HEK293T (cell line): ENCODE results near the gene SLFN5.
A peak's percentile ranks its signal among the peaks of the same experiment; 100 is the strongest.

Experiments used
- CTCF ChIA-PET: fragments of 350-600 bp; formaldehyde crosslinking; extraction: SDS; loops from one replicate; lab custom pipeline; 2021; ENCODE audit warnings: antibody characterized with exemption, inconsistent platforms; lab: Yijun Ruan, JAX
- POLR2A ChIA-PET: fragments of 350-600 bp; formaldehyde crosslinking; extraction: SDS; loops from one replicate; lab custom pipeline; 2020; ENCODE audit warnings: antibody characterized with exemption, inconsistent platforms; lab: Yijun Ruan, JAX
- DNase-seq: peaks from one replicate; pipeline ENCODE4 v3.0.0; 2012; ENCODE audit warnings: mixed read lengths; ENCODE audit errors: extremely low spot score
- ARNT ChIP-seq: fragments of 450-650 bp; IDR thresholded peaks from 2 replicates; pipeline ENCODE4 v1.6.1; 2017; ENCODE audit warnings: mild to moderate bottlenecking
- BHLHE40 ChIP-seq: fragments of 450-650 bp; IDR thresholded peaks from 2 replicates; pipeline ENCODE4 v1.6.1; 2016; ENCODE audit warnings: mild to moderate bottlenecking, moderate library complexity, borderline replicate concordance
- CTBP1 ChIP-seq: fragments of 450-650 bp; IDR thresholded peaks from 2 replicates; pipeline ENCODE4 v1.6.1; 2016; ENCODE audit warnings: borderline replicate concordance
- ELF4 ChIP-seq: fragments of 450-650 bp; IDR thresholded peaks from 2 replicates; pipeline ENCODE4 v1.6.1; 2017; ENCODE audit warnings: antibody characterized with exemption
- FOXA1 ChIP-seq: fragments of 450-650 bp; IDR thresholded peaks from 2 replicates; pipeline ENCODE4 v1.6.1; 2016; ENCODE audit warnings: mild to moderate bottlenecking
- FOXK2 ChIP-seq: fragments of 450-650 bp; IDR thresholded peaks from 2 replicates; pipeline ENCODE4 v1.6.1; 2016; ENCODE audit warnings: mild to moderate bottlenecking
- FOXM1 ChIP-seq: fragments of 450-650 bp; IDR thresholded peaks from 2 replicates; pipeline ENCODE4 v1.6.1; 2017; ENCODE audit warnings: mild to moderate bottlenecking, borderline replicate concordance
- HDGF ChIP-seq: fragments of 450-650 bp; IDR thresholded peaks from 2 replicates; pipeline ENCODE4 v1.6.1; 2017; ENCODE audit warnings: antibody characterized with exemption, borderline replicate concordance
- L3MBTL2 ChIP-seq: fragments of 450-650 bp; conservative IDR thresholded peaks from 2 replicates; pipeline ENCODE4 v1.6.1; 2016; ENCODE audit warnings: mild to moderate bottlenecking
- LEF1 ChIP-seq: fragments of 450-650 bp; IDR thresholded peaks from 2 replicates; pipeline ENCODE4 v1.6.1; 2017; ENCODE audit warnings: mild to moderate bottlenecking, borderline replicate concordance
- NFRKB ChIP-seq: fragments of 450-650 bp; IDR thresholded peaks from 2 replicates; pipeline ENCODE4 v1.6.1; 2016; ENCODE audit warnings: mild to moderate bottlenecking, moderate library complexity
- SP1 ChIP-seq: fragments of 450-650 bp; IDR thresholded peaks from 2 replicates; pipeline ENCODE4 v1.6.1; 2017
- SUZ12 ChIP-seq: fragments of 450-650 bp; IDR thresholded peaks from 2 replicates; pipeline ENCODE4 v1.6.1; 2016; ENCODE audit warnings: mild to moderate bottlenecking
- TARDBP ChIP-seq: fragments of 450-650 bp; IDR thresholded peaks from 2 replicates; pipeline ENCODE4 v1.6.1; 2016
- ZNF384 ChIP-seq: fragments of 450-650 bp; IDR thresholded peaks from 2 replicates; pipeline ENCODE4 v1.6.1; 2016
- TF ChIP-seq, protein P1 (sequence below): fragments of 450-650 bp; IDR thresholded peaks from 2 replicates; pipeline ENCODE4 v1.6.1; 2016

SLFN5 gene

DNA sequence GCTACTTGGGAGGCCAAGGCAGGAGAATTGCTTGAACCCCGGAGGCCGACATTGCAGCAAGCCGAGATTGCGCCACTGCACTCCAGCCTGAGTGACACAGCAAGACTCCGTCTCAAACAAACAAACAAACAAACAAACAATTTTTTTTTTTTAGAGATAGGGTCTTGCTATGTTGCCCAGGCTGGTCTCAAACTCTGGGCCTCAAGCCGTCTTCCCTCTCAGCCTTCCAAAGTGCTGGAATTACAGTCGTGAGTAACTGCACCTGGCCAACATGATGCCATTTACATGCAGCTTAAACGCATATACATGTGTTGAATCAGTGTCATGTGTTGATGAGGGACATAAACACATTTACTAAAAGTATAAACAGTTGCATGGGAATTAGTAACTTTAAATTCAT, 2.0 kb upstream of the SLFN5 start:
- no peak for TF ChIP-seq BHLHE40
- TF ChIP-seq NFRKB: no peak
- TF ChIP-seq SP1: no peak
- TF ChIP-seq ARNT: no peak
- no peak for TF ChIP-seq ELF4
- no peak for TF ChIP-seq CTBP1
- TF ChIP-seq, protein P1, sequence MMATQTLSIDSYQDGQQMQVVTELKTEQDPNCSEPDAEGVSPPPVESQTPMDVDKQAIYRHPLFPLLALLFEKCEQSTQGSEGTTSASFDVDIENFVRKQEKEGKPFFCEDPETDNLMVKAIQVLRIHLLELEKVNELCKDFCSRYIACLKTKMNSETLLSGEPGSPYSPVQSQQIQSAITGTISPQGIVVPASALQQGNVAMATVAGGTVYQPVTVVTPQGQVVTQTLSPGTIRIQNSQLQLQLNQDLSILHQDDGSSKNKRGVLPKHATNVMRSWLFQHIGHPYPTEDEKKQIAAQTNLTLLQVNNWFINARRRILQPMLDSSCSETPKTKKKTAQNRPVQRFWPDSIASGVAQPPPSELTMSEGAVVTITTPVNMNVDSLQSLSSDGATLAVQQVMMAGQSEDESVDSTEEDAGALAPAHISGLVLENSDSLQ: no peak
- no peak for TF ChIP-seq LEF1
- no peak for TF ChIP-seq FOXK2
- TF ChIP-seq SUZ12: no peak
- TF ChIP-seq ZNF384: no peak
- TF ChIP-seq FOXM1: no peak
- TF ChIP-seq FOXA1: no peak
- TF ChIP-seq HDGF: no peak
- no peak for TF ChIP-seq TARDBP
- no peak for TF ChIP-seq L3MBTL2
- no peak for DNase-seq
- POLR2A ChIA-PET: interaction anchor here (1.3 to 2.6 kb wide), 2 partner anchors 16 to 19 kb away, joined by 3 to 9 read pairs; no protein-coding TSS in a partner anchor
- CTCF ChIA-PET: no interaction called here

- DNase-seq: no peak
- no peak for TF ChIP-seq HDGF
- TF ChIP-seq CTBP1: no peak
- no peak for TF ChIP-seq TARDBP
- TF ChIP-seq SUZ12: no peak
- no peak for TF ChIP-seq FOXK2
- no peak for TF ChIP-seq ZNF384
- TF ChIP-seq SP1: no peak
- TF ChIP-seq FOXM1: no peak
- TF ChIP-seq, protein P1: no peak
- no peak for TF ChIP-seq ELF4
- no peak for TF ChIP-seq FOXA1
- no peak for TF ChIP-seq LEF1
- no peak for TF ChIP-seq NFRKB
- no peak for TF ChIP-seq ARNT
- TF ChIP-seq L3MBTL2: no peak
- POLR2A ChIA-PET: interaction anchor here (1.3 to 2.6 kb wide), 2 partner anchors 16 to 19 kb away, joined by 3 to 9 read pairs; no protein-coding TSS in a partner anchor
- CTCF ChIA-PET: no interaction called here
Measured at GRCh38 chr17:35241520-35241919, 1.4 kb upstream of the SLFN5 start.

- peak; percentile 54 for DNase-seq
- TF ChIP-seq CTBP1 (no peak), FOXK2 (no peak), ELF4 (no peak), TARDBP (no peak), FOXA1 (no peak), SUZ12 (no peak), NFRKB (no peak), LEF1 (no peak), ARNT (no peak)
- TF ChIP-seq, protein P1: no peak
- ChIA-PET POLR2A (interaction anchor here (0.6 to 2.6 kb wide), 7 partner anchors 9 to 337 kb away, joined by 3 to 10 read pairs (median 6); partner anchors contain the start of genes PEX12 and SLFN11), CTCF (no interaction called here)
Measured at GRCh38 chr17:35242158-35242804, 591 bp upstream of the SLFN5 start.

- ChIA-PET POLR2A (interaction anchor here (0.6 to 2.6 kb wide), 7 partner anchors 8 to 335 kb away, joined by 3 to 10 read pairs (median 6); partner anchors contain the start of genes PEX12 and SLFN11), CTCF (no interaction called here)
- peak; percentile 15 for DNase-seq
- TF ChIP-seq, protein P1: peak; percentile 58; the same call in 1 of the 2 replicates
- no peak for TF ChIP-seq ARNT
- TF ChIP-seq CTBP1: no peak
- TF ChIP-seq L3MBTL2: peak; percentile 63
Measured at GRCh38 chr17:35243561-35244340, 879 bp downstream of the SLFN5 start.

- peak; percentile 16 for DNase-seq
- POLR2A ChIA-PET: interaction anchor here (0.6 to 2.3 kb wide), 2 partner anchors 129 to 250 kb away, joined by 3 to 10 read pairs; partner anchors contain the start of gene SLFN11
- CTCF ChIA-PET: no interaction called here
- TF ChIP-seq CTBP1 (no peak), SUZ12 (no peak), BHLHE40 (no peak), ARNT (no peak)
Measured at GRCh38 chr17:35244341-35245195, 1.7 kb downstream of the SLFN5 start.
